A172 (cell line): ENCODE data around the gene NFAT5. TPM values are rescaled to one million over a fixed set of nuclear protein-coding genes. Genes with fewer than 3 reads are reported as not detected.
A peak's percentile ranks its signal among the peaks of the same experiment; 100 is the strongest.
"Not testable (repeated sequence)": the region's sequence is repeated elsewhere in the genome, so short reads cannot be mapped to it uniquely, and the experiment has no call there.

Experiments used
- DNase-seq: peaks from one replicate; pipeline ENCODE4 v3.0.0-alpha.2; 2015; ENCODE audit warnings: low spot score
- total RNA-seq: library from RNA; depleted of rRNA; stranded (reverse); fragments of >200 nt; shearing (Covaris generic); gene quantifications from 2 replicates; pipeline ENCODE4 v1.2.3, GENCODE V29; 2014; rRNA removed

The NFAT5 gene, protein sequence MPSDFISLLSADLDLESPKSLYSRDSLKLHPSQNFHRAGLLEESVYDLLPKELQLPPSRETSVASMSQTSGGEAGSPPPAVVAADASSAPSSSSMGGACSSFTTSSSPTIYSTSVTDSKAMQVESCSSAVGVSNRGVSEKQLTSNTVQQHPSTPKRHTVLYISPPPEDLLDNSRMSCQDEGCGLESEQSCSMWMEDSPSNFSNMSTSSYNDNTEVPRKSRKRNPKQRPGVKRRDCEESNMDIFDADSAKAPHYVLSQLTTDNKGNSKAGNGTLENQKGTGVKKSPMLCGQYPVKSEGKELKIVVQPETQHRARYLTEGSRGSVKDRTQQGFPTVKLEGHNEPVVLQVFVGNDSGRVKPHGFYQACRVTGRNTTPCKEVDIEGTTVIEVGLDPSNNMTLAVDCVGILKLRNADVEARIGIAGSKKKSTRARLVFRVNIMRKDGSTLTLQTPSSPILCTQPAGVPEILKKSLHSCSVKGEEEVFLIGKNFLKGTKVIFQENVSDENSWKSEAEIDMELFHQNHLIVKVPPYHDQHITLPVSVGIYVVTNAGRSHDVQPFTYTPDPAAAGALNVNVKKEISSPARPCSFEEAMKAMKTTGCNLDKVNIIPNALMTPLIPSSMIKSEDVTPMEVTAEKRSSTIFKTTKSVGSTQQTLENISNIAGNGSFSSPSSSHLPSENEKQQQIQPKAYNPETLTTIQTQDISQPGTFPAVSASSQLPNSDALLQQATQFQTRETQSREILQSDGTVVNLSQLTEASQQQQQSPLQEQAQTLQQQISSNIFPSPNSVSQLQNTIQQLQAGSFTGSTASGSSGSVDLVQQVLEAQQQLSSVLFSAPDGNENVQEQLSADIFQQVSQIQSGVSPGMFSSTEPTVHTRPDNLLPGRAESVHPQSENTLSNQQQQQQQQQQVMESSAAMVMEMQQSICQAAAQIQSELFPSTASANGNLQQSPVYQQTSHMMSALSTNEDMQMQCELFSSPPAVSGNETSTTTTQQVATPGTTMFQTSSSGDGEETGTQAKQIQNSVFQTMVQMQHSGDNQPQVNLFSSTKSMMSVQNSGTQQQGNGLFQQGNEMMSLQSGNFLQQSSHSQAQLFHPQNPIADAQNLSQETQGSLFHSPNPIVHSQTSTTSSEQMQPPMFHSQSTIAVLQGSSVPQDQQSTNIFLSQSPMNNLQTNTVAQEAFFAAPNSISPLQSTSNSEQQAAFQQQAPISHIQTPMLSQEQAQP (N-terminal part only)
- 7.7 and 11.1 TPM in 2 replicates for total RNA-seq

DNA sequence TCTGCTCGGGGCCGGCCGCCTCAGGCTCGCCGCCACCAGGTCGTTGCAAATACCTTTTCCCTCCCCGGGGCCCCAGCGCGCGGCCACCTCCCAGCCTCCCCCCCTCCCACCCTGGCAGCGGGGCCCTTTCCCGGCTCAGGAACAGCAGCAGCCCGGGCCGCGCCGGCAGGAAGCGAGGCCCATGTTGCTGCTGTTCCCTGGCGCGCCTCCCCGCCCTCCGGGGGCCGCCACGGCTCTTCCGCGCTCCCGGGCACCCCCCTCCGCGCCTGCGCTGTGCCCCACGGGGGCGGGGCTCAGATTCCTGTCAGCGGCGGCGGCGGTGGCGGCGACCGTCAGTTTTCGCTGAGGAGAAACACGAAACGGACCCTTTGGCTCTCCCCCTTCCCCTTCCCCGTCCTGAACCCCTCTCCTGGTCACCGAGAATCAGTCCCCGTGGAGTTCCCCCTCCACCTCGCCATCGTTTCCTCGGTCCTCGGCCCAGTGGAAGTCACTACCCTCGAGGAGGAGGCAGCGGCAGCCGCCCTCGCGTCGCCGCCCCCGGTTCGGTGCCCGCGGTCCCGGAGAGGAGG lies at the start of gene NFAT5:
TSS of gene NFAT5 (plus strand) at position 296 of the 569 bp plus-strand sequence. CDS start 336 bp downstream, outside the sequence.
- DNase-seq = peak; percentile 76

DNA sequence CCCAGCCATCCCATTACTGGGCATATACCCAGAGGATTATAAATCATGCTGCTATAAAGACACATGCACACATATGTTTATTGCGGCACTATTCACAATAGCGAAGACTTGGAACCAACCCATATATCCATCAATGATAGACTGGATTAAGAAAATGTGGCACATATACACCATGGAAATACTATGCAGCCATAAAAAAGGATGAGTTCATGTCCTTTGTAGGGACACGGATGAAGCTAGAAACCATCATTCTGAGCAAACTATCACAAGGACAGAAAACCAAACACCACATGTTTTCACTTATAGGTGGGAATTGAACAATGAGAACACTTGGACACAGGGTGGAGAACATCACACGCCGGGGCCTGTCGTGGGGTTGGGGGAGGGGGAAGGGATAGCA lies 47.9 kb upstream of the NFAT5 start:
- not testable (repeated sequence) for DNase-seq

DNA sequence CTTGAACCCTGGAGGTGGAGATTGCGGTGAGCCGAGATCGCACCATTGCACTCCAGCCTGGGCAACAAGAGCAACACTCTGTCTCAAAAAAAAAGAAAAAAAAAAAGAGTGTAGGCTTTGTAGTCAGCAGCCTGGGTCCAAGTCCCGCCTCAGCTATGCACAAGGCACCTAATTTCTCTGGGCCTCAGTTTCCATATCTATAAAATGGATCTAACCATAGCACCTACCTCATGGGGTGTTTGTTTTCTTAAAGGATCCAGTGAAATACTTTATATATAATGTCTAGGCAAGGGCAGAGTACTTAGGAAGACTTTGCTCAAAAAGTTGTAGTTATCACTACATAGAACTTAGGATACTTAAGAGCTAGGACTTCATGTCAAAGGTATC lies 45.4 kb upstream of the NFAT5 start:
- DNase-seq = no peak

DNA sequence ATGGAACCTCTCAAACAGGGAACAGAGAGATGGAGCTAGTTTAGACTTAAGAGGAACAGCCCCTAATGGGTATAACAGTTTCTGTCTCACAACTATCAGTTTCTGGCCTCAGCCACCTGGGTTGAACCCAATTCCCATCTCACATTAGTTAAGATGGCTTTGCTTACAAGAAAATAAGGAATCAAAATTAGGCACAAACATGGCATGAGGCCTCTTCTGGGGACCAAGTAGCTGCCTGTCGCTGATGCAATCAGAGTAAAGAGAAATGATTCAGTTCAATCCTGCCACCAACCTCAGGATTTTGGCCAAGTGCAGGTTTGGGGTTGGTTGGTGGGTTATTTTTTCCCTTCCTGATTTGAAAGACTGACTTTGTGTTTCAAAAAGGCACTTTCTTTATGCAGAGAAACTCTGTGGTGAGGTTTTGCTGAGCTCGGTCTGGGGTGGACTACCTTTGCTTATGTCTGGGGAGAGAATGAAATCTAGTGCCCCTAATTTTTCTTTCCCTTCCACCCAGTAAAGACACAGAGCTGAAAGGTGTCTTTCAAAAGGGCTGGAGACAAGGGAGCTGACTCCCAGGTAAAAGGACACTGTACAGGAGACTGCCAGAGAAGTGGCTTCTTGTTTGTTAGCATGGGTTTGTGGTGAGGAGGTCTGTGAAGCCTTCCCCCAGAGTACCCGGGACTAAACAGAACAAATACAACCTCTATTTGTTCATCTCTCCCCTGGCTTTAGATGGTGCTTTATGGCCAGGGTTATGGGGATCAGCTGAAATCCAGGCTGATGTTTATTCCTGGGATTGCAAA lies 44.8 kb upstream of the NFAT5 start:
- no peak for DNase-seq

DNA sequence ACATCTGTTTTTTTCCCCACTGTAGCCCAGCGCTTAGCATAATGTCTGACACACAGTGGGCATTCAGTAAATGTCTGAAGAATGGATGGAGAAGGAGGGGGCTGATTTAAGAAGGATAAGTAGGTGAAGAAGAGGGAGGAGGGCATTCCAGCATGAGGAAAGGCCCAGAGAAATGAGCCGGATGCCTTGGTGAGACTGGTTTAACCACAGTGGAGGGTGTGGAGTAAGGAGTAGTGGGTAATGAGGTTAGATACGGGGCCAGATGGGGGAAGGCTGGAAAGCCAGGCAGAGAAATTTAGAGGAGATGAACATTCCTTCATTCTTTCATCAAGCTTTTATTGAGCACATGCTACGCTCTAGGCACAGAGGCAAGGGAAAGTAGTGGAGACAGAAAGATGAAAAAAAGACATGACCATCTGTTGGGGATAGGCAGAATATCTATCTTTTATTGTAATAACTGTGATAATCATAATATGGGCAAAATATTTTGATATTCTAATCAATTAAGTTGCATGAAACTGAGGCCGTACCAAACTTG lies 43.7 kb upstream of the NFAT5 start:
- DNase-seq = no peak

DNA sequence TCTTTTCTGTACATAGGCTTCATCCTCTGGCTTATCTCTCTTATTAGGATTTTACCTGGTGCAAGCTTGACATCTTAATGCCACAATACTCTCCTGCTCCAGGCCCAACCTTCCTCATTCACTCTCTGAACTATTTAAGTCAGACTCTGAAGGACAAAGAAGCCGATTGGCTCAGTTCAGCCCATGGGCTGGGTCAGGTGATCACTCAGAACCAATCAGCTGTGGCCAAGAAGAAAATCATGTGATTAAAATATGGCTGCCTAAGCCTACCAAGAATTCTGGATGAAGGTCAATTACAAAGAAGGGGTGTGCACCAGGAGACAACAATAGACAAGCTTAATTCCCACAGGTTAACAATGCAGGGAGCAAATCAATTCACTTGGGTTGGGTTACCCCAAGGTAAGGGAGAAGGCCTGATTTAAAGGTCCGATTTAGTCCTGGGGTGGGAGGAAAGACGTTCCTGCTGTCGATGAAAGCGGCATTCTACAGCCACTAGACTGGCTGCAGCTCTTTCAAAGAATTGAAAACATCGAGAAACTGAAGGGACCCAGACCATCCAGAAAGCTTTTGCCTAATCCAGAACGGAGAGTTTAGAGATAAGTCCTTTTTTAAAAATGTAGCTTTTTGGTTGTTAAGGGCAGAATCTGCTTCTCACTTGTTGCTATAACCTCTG lies 42.9 kb upstream of the NFAT5 start:
- peak; percentile 75 for DNase-seq

DNA sequence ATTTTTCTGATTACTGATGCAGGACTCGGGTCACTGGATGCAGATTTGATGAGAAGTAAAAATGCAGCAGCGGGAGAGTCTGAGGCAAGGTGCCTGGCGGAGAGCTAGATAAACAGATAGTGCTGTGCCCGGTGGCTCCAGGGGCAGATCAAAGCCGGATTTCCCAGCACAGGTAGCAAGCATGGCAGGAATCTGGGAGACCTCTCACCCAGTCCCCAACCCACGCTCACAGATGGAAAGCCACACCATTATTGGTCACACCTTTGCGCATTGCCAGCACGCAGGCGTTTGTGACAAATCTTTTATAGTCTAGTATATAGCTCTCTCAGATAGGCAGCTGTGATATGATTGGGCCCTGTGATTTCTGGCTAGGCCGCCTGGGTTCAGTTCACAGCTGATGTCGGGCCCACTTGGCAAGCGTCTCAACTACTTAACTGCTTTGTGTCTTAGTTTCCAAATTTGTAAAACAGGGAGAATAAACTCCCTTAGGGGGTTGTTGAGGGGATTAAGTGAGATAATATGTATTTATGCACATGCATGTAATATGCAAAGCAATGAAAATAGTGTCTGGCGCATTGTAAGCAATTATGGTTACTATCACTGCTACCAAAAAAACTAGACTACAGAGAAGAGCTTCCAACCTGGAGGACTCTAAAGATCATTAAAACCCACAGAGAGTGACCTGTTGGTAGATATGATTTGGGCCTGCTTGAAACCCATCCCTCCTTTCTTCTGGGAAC lies 42.0 kb upstream of the NFAT5 start:
- no peak for DNase-seq

DNA sequence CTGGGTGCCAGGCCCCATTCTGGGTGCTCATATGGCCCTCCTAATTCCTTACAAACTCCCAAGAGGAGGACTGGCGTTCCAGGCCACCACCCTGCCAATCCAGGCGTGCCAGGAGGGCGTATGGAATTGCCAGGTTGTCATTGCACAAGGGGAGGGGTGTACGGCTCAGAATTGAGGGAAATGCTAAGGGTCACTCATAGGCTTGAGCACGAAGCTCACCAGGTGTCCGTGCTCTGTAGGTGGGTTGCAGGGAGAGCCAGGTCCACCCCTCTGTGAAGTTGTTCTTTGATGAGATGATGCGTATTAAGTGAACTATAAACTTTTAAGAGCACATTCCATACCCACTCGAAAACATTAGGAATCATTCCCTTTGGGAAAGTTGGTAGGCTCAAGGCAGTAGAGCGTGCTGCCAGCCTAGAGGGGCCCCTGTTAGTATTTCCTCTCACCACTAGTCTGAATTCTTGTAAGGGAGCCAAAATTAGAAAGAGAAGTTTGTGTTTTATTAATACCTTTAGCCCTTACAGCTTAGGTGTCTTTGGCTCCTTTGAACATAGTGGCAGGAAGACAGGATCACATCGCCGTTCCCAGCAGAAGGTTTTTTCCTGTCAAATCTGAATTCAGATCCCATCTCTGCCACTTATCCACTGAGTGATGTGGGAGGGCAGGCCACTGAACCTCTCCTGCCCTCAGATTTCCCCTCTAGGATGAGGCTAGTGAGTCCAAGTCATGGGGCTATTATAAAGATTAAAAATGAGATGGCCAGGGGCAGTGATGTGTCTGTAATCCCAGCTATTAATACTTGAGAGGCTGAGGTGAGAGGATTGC lies 38.7 kb upstream of the NFAT5 start:
- DNase-seq = no peak

DNA sequence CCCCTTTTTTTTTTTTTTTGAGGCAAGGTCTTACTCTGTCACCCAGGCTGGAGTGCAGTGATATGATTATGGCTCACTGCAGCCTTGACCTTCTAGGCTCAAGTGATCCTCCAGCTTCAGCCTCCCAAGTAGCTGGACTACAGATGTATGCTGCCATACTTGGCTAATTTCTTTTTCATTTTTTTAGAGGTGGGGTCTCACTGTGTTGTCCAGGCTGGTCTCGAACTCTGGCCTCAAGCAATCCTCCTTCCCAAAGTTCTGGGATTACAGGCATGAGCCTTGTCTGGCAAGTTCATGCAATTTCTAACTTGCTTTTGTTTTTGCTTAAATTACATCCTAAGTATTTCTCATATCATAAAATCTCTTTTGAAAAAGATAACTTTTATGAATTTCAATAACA lies 33.8 kb upstream of the NFAT5 start:
- no peak for DNase-seq

DNA sequence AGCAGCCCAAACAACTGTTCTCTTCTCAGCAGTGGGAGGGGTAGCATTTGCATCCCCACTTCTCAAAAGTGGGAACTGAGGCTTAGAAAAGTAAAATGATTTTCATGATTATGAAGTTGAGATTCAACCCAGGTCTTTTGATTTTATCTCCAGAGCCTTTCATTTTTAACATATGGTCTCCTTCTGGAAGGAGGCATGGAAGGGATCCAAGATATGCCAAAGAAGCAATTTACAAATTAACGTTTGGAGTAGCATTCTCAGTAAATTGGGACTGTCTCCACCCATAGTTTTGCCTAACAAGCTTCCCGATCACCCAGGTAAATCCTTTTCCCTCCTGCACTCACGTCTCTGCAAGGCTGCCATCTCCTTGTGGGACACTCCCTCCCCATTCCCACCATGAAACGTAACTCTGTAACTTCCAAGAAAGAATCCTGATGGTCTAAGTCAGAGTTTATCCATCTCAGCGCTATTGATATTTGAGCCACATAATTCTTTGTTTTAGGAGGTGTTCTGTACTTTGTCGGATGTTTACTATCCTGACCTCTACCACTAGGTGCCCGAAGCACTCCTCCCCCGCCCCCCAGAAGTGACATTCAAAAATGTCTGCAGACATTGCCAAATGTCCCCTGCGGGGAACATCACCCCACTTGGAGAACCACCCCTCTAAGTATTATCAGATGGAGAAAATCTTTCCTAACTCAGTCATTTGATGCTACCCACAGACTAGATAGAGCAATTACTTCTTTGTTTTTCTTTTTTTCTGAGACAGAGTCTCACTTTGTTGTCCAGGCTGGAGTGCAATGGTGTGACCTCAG lies 32.9 kb upstream of the NFAT5 start:
- DNase-seq = no peak

DNA sequence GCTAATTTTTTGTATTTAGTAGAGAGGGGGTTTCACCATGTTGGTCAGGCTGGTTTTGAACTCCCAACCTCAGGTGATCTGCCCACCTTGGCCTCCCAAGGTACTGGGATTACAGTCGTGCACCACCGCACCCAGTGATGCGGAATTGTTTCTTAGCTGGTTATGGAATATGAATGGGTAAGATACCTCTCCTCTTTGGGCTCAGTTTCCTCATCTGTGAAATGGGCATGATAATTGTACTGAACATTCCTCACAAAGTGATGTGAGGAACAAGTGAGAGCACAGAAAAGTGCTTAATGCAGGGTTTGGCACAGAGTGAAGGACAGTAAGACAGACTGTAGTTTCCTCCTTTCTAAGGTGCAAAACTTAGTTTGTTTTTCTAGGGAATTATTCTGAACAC lies 31.0 kb upstream of the NFAT5 start:
- DNase-seq = no peak

DNA sequence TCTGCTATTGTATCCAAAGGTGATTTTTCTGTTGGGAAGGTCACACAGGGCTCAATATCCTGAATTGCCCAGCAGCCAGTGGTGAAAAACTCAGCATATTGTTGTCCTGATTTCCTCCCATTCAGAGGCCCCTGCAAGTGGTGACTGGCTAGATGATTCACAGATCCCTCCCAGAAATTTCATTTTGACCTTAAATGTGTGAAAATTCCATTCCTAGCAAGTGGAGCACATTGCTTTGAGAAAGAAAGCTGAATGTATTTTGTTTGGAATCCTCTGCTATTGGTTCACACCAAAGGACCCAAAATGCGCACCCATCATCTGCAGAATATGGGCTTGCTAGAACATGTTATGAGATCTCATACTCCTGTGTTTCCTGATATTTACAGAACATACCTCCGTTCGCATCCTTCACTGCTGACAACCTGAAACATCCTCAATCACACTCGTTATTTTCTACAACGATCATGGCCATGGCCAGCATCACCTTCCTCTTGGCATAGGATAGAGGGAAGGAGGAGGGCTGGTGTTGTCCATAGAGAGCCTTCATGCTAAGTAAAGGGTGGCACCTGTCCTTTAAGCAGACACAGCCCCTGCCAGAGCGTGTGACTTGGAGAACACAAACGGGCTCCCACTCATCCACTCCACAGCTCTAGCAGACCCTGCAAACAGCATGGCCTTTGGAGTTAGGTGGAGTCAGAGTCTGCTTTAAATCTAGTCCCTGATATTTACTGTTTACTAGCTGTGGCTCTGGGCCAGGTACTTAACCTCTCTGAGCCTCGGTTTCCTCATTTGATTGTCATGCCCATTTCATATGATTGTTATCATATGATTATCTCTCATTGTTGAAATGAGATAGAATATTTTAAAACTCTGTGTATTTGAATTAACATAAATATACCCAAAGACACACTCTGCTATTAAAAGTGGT lies 30.4 kb upstream of the NFAT5 start:
- peak; percentile 46 for DNase-seq

DNA sequence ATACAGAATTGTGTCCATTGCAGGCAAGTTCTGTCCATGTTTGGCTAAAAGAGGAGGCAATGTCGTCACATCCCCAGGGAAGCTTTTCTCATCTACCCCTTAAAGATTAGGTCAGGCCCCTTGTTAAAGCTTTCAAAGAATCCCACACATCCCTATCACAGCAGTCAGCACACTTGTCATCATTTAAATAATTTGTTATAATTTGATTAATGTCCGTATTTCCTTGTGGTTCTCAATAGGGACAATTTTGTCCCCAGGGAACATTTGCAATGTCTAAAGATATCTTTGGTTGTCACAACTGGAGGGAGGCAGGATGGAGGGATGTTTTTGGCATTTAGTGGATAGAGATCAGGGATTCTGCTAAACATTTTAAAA lies 28.1 kb upstream of the NFAT5 start:
- DNase-seq = no peak

DNA sequence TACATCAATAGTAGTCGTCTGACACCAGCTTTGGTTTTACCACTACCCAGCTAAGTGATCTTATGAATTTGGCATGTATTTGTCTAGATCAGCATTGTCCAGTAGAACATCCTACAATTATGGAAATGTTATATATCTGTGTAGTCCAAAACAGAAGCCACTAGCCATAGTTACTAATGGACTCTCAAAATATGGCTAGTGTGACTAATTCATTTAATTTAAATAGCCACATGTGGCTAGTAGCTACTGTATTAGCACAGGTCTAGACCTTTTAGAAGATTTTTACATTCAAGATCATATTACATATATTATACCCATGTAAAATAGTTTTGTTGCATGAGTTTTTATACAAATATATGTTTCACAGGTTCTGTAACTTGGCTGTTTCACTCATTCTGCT lies 27.0 kb upstream of the NFAT5 start:
- no peak for DNase-seq

DNA sequence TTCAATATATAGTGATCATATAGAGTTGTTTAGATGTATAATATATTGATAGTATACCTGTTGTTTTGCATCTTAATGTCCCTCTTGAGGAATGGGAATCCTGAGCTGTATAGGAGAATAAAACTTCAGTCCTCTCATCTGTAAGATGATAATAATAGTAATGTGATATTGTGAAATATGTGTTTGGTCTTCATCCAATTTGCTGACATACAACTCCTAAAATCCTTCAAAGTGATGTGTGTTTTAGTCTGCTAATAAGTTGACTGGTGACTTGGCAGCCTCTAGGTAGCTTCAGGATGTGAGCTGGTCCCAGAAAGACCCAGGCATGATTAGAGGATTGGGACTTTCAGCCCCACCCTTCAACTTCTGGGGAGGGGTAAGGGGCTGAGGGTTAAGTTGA lies 22.8 kb upstream of the NFAT5 start:
- DNase-seq = no peak

DNA sequence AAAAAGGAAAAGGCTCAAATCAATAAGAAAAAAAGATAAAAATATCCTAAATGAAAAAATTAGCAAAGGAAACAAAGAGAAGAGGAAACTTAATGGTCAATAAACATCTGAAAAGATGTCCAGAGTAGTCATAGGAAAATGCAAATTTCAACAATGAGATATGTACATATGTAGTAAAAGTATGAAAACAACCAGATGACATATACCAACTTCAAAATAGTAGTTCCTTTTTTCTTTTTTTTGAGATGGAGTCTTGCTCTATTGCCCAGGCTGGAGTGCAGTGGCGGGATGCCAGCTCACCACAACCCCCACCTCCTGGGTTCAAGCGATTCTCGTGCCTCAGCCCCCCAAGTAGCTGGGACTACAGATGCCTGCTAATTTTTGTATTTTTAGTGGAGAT lies 21.7 kb upstream of the NFAT5 start:
- DNase-seq = no peak

DNA sequence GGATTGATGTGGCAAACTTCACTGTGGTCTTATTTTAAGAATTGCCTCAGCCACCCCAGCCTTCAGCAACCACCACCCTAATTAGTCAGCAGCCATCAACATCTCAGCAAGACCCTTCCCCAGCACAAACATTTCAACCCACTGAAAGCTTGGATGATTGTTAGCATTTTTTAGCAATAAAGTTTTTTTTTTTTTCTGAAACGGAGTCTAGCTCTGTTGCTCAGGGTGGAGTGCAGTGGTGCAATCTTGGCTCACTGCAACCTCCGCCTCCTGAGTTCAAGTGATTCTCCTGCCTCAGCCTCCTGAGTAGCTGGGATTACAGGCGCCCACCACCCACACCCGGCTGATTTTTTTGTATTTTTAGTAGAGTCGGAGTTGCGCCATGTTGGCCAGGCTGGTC lies 19.1 kb upstream of the NFAT5 start:
- DNase-seq = not testable (repeated sequence)
